ENCODE data around the gene ADAMTS12. TPM values are rescaled to one million over a fixed set of nuclear protein-coding genes. Genes with fewer than 3 reads are reported as not detected.

Gene ADAMTS12
- total and polyA plus RNA-seq, 10 of the 15 experiments (the other 5 are each of a cell fraction or from before 2014, with no cell fraction given) = 0.11 to 35.8 (median 20.7) TPM

GRCh38 chr5:33526755-33527154, 365.0 kb downstream of the ADAMTS12 start (continued):
- TF ChIP-seq, protein P1, sequence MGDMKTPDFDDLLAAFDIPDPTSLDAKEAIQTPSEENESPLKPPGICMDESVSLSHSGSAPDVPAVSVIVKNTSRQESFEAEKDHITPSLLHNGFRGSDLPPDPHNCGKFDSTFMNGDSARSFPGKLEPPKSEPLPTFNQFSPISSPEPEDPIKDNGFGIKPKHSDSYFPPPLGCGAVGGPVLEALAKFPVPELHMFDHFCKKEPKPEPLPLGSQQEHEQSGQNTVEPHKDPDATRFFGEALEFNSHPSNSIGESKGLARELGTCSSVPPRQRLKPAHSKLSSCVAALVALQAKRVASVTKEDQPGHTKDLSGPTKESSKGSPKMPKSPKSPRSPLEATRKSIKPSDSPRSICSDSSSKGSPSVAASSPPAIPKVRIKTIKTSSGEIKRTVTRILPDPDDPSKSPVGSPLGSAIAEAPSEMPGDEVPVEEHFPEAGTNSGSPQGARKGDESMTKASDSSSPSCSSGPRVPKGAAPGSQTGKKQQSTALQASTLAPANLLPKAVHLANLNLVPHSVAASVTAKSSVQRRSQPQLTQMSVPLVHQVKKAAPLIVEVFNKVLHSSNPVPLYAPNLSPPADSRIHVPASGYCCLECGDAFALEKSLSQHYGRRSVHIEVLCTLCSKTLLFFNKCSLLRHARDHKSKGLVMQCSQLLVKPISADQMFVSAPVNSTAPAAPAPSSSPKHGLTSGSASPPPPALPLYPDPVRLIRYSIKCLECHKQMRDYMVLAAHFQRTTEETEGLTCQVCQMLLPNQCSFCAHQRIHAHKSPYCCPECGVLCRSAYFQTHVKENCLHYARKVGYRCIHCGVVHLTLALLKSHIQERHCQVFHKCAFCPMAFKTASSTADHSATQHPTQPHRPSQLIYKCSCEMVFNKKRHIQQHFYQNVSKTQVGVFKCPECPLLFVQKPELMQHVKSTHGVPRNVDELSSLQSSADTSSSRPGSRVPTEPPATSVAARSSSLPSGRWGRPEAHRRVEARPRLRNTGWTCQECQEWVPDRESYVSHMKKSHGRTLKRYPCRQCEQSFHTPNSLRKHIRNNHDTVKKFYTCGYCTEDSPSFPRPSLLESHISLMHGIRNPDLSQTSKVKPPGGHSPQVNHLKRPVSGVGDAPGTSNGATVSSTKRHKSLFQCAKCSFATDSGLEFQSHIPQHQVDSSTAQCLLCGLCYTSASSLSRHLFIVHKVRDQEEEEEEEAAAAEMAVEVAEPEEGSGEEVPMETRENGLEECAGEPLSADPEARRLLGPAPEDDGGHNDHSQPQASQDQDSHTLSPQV (IDR thresholded peaks at IDR 0.05) = no peak

- Histone ChIP-seq H3K4me1 (ENCODE audit: control insufficient read depth, insufficient read depth, low read length) (no peaks in the 10 kb centered on the region), H3K4me2 (ENCODE audit: control insufficient read depth, insufficient read depth) (no peak overlapping the region), H3K4me3 (no peak overlapping the region), H2AFZ (ENCODE audit: control insufficient read depth, low read depth, low read length) (no peak overlapping the region), H3K36me3 (ENCODE audit: control insufficient read depth in 2 of 2, insufficient read depth in 2 of 2, low read length in 1 of 2) (no peaks in the 10 kb centered on the region), H3K27me3 (replicated peaks in 1 of 2; ENCODE audit: control insufficient read depth in 2 of 2, insufficient read depth in 2 of 2, low read length in 1 of 2) (no peaks in the 10 kb centered on the region), H4K20me1 (ENCODE audit: control insufficient read depth, insufficient read depth) (no peaks in the 10 kb centered on the region), H3K9ac (ENCODE audit: control insufficient read depth, insufficient read depth, low read length) (no peak overlapping the region), H3K9me3 (replicated peaks; ENCODE audit: control insufficient read depth, insufficient read depth, low read length) (peaks cover 1% of the 10 kb centered on the region; the same call in 1 of the 3 replicates), H3K79me2 (ENCODE audit: control insufficient read depth, insufficient read depth, low read length) (no peaks in the 10 kb centered on the region), H3K27ac (ENCODE audit: control insufficient read depth, insufficient read depth) (no peak overlapping the region)
- WGBS (ENCODE audit: insufficient coverage, insufficient replicate concordance, low lambda C conversion rate, missing lambda C conversion rate) = 98% methylated on average over 2 of the region's 2 CpGs
- ATAC-seq = no peak
- TF ChIP-seq IRF4 (IDR thresholded peaks at IDR 0.05; ENCODE audit: low read depth, low read length) (no peak), NFYB (IDR thresholded peaks at IDR 0.05; ENCODE audit: insufficient read depth, low read depth, low read length) (no peak), RELA (IDR thresholded peaks at IDR 0.05; ENCODE audit: borderline replicate concordance, partially characterized antibody) (no peak), WRNIP1 (IDR thresholded peaks at IDR 0.05; ENCODE audit: borderline replicate concordance, low read depth, low read length) (no peak), YBX1 (IDR thresholded peaks at IDR 0.05) (no peak), TCF12 (IDR thresholded peaks at IDR 0.05; ENCODE audit: low read depth, low read length) (no peak), MYB (IDR thresholded peaks at IDR 0.05; ENCODE audit: borderline replicate concordance, low read depth, low read length) (no peak), POLR2AphosphoS2 (IDR thresholded peaks at IDR 0.05; ENCODE audit: low read depth, low read length) (no peak)
- in situ Hi-C loops (cut with MboI) (no loop called here), intact Hi-C loops (cut with micrococcal nuclease; ENCODE audit: unreplicated experiment) (no loop called here)
- ChIA-PET SMC1A (ENCODE audit: uncharacterized antibody, unreplicated experiment) (no interaction called here), RAD21 (ENCODE audit: unreplicated experiment) (no interaction called here), POLR2A (no interaction called here), CTCF (interaction anchor here (0.6 kb wide), 1 partner anchor 16 kb away, joined by 3 read pairs; no protein-coding TSS in a partner anchor)
- no peak for DNase-seq (ENCODE audit: low read depth, low spot score)
- no TSS peak for BruUV-seq (replicated peaks)
- no peak for FAIRE-seq
These were observed 367.3 kb downstream of the ADAMTS12 start for GRCh38 chr5:33524476-33524875.
